SJCRH30 (cell line): ENCODE data around the gene TSHR. TPM values are rescaled to one million over a fixed set of nuclear protein-coding genes. Genes with fewer than 3 reads are reported as not detected.

Source experiments
- total RNA-seq: library from RNA; depleted of rRNA; stranded (reverse); fragments of >200 nt; shearing (Covaris generic); gene quantifications from 2 replicates; pipeline ENCODE4 v1.2.3, GENCODE V29; 2014; rRNA removed

Gene TSHR
- total RNA-seq, 1 experiment from 2014 or later, result 0.30 TPM

Other genes starting within 250 kb of the TSHR start
- 14.3 and 19.0 TPM in 2 replicates for gene CEP128, start 13.9 kb upstream of the TSHR start, total RNA-seq